ENCODE results near the gene NBEAL2.

NBEAL2 gene

DNA sequence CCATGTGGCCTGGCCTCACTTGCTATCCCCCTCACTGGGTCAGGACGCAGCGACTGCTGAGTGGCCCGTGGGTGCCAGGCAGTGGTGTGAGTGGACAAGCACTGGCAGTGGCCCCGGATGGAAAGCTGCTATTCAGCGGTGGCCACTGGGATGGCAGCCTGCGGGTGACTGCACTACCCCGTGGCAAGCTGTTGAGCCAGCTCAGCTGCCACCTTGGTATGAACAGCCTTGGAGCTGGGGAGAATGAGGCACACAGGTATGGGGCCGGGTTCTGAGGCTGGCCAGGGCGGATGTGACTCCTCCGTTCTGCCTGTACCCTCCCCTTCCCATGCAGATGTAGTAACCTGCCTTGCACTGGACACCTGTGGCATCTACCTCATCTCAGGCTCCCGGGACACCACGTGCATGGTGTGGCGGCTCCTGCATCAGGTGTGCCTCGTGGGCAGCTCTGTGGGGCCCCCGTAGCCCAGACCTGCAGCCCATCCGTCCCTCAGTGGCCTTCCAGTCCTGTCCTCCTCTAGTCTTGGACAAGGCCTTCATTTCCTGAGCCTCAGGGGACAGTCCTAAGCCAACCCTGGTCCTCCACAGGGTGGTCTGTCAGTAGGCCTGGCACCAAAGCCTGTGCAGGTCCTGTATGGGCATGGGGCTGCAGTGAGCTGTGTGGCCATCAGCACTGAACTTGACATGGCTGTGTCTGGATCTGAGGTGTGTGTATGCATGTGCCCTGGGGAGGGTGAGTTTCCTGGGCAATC lies 28.2 kb downstream of the NBEAL2 start:
- H3K4me2 ChIP-seq (ENCODE audit: low read length) = no peak overlapping the region
- no peaks in the 10 kb centered on the region for H3K9me3 ChIP-seq (ENCODE audit: low read length)
- H4K20me1 ChIP-seq (ENCODE audit: insufficient read depth, low read length) = no peaks in the 10 kb centered on the region
- H3K27ac ChIP-seq (ENCODE audit: low read depth, low read length, poor library complexity, severe bottlenecking) = no peak overlapping the region
- peaks cover 14% of the 10 kb centered on the region for H3K4me1 ChIP-seq (ENCODE audit: insufficient read depth, low read length, severe bottlenecking)
- H3K4me3 ChIP-seq (ENCODE audit: low read depth, low read length, poor library complexity, severe bottlenecking) = no peak overlapping the region
- H3K79me2 ChIP-seq (ENCODE audit: insufficient read depth, low read length) = no peaks in the 10 kb centered on the region
- no peak overlapping the region for H3K9ac ChIP-seq (ENCODE audit: low read length)
- H3K9me2 ChIP-seq (ENCODE audit: low read depth, low read length) = no peaks in the 10 kb centered on the region
- peaks cover 51% of the 10 kb centered on the region for H3K36me3 ChIP-seq (ENCODE audit: insufficient read depth, low read length)
- no peak for TF ChIP-seq EZH2 (IDR thresholded peaks at IDR 0.05; ENCODE audit: borderline replicate concordance, low read length)
- TF ChIP-seq, protein P1, sequence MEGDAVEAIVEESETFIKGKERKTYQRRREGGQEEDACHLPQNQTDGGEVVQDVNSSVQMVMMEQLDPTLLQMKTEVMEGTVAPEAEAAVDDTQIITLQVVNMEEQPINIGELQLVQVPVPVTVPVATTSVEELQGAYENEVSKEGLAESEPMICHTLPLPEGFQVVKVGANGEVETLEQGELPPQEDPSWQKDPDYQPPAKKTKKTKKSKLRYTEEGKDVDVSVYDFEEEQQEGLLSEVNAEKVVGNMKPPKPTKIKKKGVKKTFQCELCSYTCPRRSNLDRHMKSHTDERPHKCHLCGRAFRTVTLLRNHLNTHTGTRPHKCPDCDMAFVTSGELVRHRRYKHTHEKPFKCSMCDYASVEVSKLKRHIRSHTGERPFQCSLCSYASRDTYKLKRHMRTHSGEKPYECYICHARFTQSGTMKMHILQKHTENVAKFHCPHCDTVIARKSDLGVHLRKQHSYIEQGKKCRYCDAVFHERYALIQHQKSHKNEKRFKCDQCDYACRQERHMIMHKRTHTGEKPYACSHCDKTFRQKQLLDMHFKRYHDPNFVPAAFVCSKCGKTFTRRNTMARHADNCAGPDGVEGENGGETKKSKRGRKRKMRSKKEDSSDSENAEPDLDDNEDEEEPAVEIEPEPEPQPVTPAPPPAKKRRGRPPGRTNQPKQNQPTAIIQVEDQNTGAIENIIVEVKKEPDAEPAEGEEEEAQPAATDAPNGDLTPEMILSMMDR (IDR thresholded peaks at IDR 0.05; ENCODE audit: low read length) = no peak
- H2AFZ ChIP-seq (ENCODE audit: low read length) = no peak overlapping the region
- H3K27me3 ChIP-seq (ENCODE audit: insufficient read depth, low read length) = no peaks in the 10 kb centered on the region
- H3F3A ChIP-seq (ENCODE audit: insufficient read depth, low read length) = no peaks in the 10 kb centered on the region

DNA sequence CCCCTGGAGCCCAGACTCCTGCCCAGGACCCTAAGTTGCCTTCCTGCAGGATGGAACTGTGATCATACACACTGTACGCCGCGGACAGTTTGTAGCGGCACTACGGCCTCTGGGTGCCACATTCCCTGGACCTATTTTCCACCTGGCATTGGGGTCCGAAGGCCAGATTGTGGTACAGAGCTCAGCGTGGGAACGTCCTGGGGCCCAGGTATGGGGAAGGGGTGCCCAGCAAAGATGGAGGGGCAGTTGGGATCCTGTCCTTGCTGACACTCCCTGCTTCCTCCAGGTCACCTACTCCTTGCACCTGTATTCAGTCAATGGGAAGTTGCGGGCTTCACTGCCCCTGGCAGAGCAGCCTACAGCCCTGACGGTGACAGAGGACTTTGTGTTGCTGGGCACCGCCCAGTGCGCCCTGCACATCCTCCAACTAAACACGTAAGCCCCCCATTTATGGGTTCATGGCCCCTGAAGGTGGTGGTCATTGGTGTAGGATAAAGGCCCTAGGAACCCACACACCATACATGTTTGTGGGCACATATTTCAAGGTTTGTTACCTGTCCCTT lies 28.8 kb downstream of the NBEAL2 start:
- no peaks in the 10 kb centered on the region for H3K27me3 ChIP-seq (ENCODE audit: insufficient read depth, low read length)
- H4K20me1 ChIP-seq (ENCODE audit: insufficient read depth, low read length) = no peaks in the 10 kb centered on the region
- H3K9me3 ChIP-seq (ENCODE audit: low read length) = no peaks in the 10 kb centered on the region
- H3K4me3 ChIP-seq (ENCODE audit: low read depth, low read length, poor library complexity, severe bottlenecking) = peak overlapping the region; percentile 61
- peaks cover 45% of the 10 kb centered on the region for H3K36me3 ChIP-seq (ENCODE audit: insufficient read depth, low read length)
- H2AFZ ChIP-seq (ENCODE audit: low read length) = no peak overlapping the region
- H3K4me1 ChIP-seq (ENCODE audit: insufficient read depth, low read length, severe bottlenecking) = peaks cover 18% of the 10 kb centered on the region
- no peak overlapping the region for H3K27ac ChIP-seq (ENCODE audit: low read depth, low read length, poor library complexity, severe bottlenecking)
- H3K79me2 ChIP-seq (ENCODE audit: insufficient read depth, low read length) = no peaks in the 10 kb centered on the region
- no peak overlapping the region; the same call in 1 of the 2 replicates for H3K9ac ChIP-seq (ENCODE audit: low read length)
- H3K4me2 ChIP-seq (ENCODE audit: low read length) = peak overlapping the region; percentile 81; the same call in 1 of the 2 replicates
- no peaks in the 10 kb centered on the region for H3F3A ChIP-seq (ENCODE audit: insufficient read depth, low read length)
- TF ChIP-seq, protein P1 (IDR thresholded peaks at IDR 0.05; ENCODE audit: low read length) = no peak
- no peak for TF ChIP-seq EZH2 (IDR thresholded peaks at IDR 0.05; ENCODE audit: borderline replicate concordance, low read length)
- H3K9me2 ChIP-seq (ENCODE audit: low read depth, low read length) = no peaks in the 10 kb centered on the region

DNA sequence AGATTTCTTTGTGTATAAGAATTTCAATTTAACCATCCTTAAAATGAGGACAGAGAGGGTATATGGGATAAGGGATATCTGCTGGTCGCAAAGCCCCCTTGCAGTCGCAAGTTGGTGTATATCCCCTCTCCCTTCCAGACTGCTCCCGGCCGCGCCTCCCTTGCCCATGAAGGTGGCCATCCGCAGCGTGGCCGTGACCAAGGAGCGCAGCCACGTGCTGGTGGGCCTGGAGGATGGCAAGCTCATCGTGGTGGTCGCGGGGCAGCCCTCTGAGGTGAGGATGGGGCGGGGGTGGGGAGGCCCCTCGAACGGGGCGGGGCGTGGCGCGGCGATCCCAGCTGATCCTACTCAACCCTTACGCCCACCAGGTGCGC lies 29.4 kb downstream of the NBEAL2 start:
- H3K36me3 ChIP-seq (ENCODE audit: insufficient read depth, low read length) = peaks cover 41% of the 10 kb centered on the region
- peaks cover 19% of the 10 kb centered on the region for H3K4me1 ChIP-seq (ENCODE audit: insufficient read depth, low read length, severe bottlenecking)
- H3K27me3 ChIP-seq (ENCODE audit: insufficient read depth, low read length) = no peaks in the 10 kb centered on the region
- no peaks in the 10 kb centered on the region for H3K9me2 ChIP-seq (ENCODE audit: low read depth, low read length)
- H4K20me1 ChIP-seq (ENCODE audit: insufficient read depth, low read length) = no peaks in the 10 kb centered on the region
- H3K9me3 ChIP-seq (ENCODE audit: low read length) = no peaks in the 10 kb centered on the region
- no peak overlapping the region for H3K27ac ChIP-seq (ENCODE audit: low read depth, low read length, poor library complexity, severe bottlenecking)
- no peak for TF ChIP-seq EZH2 (IDR thresholded peaks at IDR 0.05; ENCODE audit: borderline replicate concordance, low read length)
- TF ChIP-seq, protein P1 (IDR thresholded peaks at IDR 0.05; ENCODE audit: low read length) = no peak
- no peaks in the 10 kb centered on the region for H3F3A ChIP-seq (ENCODE audit: insufficient read depth, low read length)
- H3K4me3 ChIP-seq (ENCODE audit: low read depth, low read length, poor library complexity, severe bottlenecking) = peak overlapping the region; percentile 61
- H3K4me2 ChIP-seq (ENCODE audit: low read length) = peak overlapping the region; percentile 81
- no peak overlapping the region for H2AFZ ChIP-seq (ENCODE audit: low read length)
- H3K79me2 ChIP-seq (ENCODE audit: insufficient read depth, low read length) = no peaks in the 10 kb centered on the region
- H3K9ac ChIP-seq (ENCODE audit: low read length) = peak overlapping the region; percentile 37; the same call in 1 of the 2 replicates
